ENCODE results near the gene PLK3.
"Not testable (repeated sequence)": the region's sequence is repeated elsewhere in the genome, so short reads cannot be mapped to it uniquely, and the experiment has no call there.

The PLK3 gene

DNA sequence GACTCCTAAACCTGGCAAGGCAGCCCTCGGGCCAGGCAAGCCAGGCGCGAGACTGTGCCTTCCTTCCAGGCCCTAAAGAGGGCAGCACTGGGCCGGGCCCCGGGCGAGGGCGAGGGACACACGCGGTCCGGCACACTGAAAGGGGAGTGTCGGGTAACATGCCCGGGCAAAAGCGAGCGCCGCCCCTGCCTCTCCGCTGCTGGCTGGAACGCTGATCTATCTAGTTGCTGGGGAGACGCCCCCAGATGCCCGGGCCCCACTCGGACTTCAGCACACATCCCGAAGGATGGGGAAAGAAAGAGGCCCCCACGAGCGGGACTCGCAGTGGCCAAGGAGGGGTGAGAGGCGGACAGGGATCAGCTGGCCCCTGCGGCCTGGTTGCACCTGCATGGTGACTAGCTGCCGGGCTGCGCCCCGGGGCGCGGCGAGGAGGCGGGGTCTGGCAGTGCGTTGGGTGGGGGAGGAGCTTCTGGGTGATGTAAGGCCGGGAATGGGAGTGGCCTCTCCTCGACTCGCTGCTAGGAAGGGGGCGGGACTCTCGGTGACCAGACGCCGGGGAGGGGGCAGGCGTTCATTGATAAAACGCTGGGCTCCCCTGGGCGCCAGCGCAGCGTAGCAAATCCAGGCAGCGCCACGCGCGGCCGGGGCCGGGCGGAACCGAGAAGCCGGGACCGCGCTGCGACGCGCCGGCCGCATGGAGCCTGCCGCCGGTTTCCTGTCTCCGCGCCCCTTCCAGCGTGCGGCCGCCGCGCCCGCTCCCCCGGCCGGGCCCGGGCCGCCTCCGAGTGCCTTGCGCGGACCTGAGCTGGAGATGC lies at the start of gene PLK3:
TSS of gene PLK3 (plus strand) at position 608 of the 815 bp plus-strand sequence. CDS start at position 695, 87 bp downstream.
- peak; percentile 52; the same call in 1 of the 2 replicates for TF ChIP-seq ZFX (IDR thresholded peaks at IDR 0.05)
- TF ChIP-seq, protein P1, sequence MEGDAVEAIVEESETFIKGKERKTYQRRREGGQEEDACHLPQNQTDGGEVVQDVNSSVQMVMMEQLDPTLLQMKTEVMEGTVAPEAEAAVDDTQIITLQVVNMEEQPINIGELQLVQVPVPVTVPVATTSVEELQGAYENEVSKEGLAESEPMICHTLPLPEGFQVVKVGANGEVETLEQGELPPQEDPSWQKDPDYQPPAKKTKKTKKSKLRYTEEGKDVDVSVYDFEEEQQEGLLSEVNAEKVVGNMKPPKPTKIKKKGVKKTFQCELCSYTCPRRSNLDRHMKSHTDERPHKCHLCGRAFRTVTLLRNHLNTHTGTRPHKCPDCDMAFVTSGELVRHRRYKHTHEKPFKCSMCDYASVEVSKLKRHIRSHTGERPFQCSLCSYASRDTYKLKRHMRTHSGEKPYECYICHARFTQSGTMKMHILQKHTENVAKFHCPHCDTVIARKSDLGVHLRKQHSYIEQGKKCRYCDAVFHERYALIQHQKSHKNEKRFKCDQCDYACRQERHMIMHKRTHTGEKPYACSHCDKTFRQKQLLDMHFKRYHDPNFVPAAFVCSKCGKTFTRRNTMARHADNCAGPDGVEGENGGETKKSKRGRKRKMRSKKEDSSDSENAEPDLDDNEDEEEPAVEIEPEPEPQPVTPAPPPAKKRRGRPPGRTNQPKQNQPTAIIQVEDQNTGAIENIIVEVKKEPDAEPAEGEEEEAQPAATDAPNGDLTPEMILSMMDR (conservative IDR thresholded peaks at IDR 0.05) = peak; percentile 98
- peak within 1 kb of the TSS; percentile 65 for H3K27ac ChIP-seq

DNA sequence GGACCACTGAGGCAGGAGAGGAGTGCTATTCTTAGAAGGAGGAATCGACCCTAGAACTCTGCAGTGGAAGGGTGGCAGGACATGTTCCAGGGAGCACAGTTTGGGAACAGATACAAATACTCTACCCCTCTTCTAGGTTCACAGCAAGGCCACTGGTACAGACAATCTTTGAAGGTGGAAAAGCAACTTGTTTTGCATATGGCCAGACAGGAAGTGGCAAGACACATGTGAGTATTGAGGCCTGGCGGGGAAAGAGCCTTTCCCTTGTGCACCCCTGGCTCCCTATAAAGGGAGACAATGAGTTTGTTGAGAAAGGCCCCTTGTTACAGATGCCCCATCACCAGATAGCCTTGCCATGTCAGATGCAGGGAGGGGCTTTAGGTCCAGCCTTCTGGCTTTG lies 42.8 kb upstream of the PLK3 start:
- no peak overlapping the region for H3K27ac ChIP-seq
- TF ChIP-seq, protein P1 (conservative IDR thresholded peaks at IDR 0.05) = no peak
- TF ChIP-seq ZFX (IDR thresholded peaks at IDR 0.05) = no peak

DNA sequence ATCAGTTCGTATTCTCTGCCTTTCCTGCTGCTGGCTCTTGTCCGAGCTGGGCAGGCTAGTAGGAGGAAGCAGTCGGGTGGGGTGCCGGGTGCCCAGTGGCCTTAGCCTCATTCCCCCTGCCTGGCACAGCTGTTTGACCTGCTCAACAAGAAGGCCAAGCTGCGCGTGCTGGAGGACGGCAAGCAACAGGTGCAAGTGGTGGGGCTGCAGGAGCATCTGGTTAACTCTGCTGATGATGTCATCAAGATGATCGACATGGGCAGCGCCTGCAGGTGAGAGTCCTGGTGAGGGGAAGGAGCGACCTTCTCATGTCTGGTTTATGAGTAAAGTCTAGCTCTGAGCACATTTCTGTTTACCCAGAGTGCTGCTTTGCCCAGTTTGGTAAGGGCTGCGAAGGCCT lies 41.1 kb upstream of the PLK3 start:
- TF ChIP-seq, protein P1 (conservative IDR thresholded peaks at IDR 0.05) = no peak
- TF ChIP-seq ZFX (IDR thresholded peaks at IDR 0.05) = no peak
- H3K27ac ChIP-seq = no peak overlapping the region

DNA sequence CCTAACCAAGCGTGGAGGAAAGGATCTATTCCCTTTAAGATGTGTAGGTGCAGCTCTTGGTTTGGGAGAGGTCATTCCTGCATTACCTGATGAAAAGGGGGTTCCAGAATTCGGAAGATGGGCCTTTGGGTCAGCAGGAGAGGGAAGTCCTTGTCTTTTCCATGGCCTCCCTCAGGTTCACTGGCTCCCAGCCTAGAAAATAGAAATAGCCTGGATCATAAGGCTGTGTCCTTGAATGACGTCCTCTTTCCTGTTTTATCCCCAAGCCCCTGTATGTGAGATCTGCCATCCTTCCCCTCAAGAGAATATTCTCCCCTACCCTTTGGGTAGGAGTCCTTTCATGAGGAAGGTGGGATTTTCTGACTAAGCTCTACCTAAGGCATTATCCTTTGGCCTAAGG lies 39.3 kb upstream of the PLK3 start:
- H3K27ac ChIP-seq = no peak overlapping the region
- TF ChIP-seq, protein P1 (conservative IDR thresholded peaks at IDR 0.05) = no peak
- TF ChIP-seq ZFX (IDR thresholded peaks at IDR 0.05) = no peak

DNA sequence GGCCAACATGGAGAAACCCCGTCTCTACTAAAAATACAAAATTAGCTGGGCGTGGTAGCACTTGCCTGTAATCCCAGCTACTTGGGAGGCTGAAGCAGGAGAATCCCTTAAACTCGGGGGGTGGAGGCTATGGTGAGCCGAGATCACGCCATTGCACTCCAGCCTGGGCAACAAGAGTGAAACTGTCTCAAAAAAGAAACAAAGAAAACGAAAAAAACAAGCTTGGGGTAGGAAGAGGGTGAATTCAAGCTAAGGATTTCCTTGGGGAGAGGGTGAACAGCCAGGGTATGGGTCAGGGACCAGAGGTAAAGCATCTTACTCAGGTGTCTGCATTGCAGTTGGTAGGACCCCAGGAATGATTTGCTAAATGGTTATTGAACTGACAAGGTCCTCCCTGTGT lies 33.8 kb upstream of the PLK3 start:
- H3K27ac ChIP-seq = not testable (repeated sequence)

DNA sequence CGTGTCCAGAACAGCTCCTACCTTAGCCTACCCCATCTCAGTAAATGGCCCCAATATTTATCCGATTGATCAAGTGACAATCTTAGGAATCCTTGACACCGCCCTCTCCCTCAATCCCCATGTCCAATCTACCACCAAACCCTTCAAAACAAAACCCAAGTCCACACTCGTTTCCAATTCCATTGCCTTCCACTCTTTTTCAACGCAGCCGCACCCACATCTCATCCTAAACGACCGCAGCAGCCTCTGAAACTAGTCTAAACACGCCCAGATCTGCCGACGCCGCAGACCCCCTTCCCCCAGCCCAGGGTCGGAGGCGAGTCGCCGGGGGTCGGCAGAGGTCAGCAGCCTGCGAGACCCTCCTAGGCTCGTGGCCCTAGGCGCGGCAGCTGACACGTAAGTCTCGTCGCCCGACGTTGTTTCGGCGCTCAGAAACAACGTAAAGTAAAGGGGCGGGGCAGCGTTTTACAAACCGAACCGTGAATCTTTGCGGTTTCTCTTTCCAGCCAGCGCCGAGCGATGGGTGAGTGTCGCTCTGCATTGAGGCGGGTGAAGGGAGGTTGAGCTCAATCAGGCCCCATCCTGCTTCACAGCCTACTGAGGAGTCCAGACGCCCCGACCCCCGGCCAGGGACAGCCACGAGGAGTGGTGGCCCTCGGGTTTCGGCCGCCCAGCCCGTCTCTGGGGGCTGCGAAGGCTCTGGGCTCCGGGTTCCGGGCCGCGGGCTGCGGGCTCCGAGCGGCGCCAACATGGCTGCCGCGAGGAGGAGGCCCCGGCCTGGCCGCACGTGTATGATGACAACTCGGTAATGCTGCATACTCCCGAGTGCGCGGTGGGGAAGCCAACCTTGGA lies 24.9 kb upstream of the PLK3 start, which contains the start of gene RPS8:
TSS of gene RPS8 (plus strand) at position 463 of the 852 bp plus-strand sequence. CDS start at position 520, 57 bp downstream.
- peak within 1 kb of the TSS; percentile 94 for H3K27ac ChIP-seq

DNA sequence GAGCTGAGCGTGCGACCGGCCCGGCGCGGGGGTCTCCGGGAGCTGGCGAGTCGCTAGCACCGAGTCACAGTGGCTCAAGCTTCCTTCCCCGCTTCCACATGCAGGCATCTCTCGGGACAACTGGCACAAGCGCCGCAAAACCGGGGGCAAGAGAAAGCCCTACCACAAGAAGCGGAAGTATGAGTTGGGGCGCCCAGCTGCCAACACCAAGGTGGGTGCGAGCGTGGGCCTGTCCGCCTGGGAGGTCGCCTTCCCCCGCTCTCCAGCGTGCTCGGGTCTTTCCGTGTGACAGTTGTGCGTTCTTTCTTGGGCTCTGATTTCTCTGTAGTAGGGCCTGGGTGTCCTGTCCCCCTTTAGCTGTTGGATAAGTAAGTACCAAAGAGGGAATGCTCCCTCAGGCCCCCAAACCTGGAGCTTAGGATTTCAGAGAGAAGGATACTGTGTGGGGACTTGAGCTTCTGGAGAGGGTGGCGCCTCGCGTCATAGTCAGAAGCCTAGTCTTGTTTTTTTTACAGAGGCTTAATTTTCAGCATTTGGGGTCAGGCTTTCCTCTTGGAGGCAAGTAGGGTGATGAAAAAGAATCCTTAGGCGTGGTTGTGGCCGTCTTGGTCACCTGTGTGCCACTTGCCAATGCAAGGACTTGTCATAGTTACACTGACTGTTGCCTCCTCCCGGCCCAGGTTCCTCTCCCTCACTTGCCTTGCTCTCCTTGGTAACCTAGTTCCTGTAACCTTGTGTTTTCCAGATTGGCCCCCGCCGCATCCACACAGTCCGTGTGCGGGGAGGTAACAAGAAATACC lies 24.0 kb upstream of the PLK3 start:
- TF ChIP-seq ZFX (IDR thresholded peaks at IDR 0.05) = peak; percentile 48; the same call in 1 of the 2 replicates
- TF ChIP-seq, protein P1 (conservative IDR thresholded peaks at IDR 0.05) = no peak
- H3K27ac ChIP-seq = peak overlapping the region; percentile 94

More for the DNA sequence above, 24.9 kb upstream of the PLK3 start, which contains the start of gene RPS8:
- TF ChIP-seq ZFX (IDR thresholded peaks at IDR 0.05) = peak; percentile 90; the same call in 1 of the 2 replicates
- TF ChIP-seq, protein P1 (conservative IDR thresholded peaks at IDR 0.05) = no peak
